ENCODE data around the gene C4BPA. TPM values are rescaled to one million over a fixed set of nuclear protein-coding genes. Genes with fewer than 3 reads are reported as not detected.

The C4BPA gene
- total and polyA plus RNA-seq, 2 of the 4 experiments (the other 2 are of a cell fraction): not detected

- no peaks in the 10 kb centered on the region for H3K4me1 ChIP-seq (ENCODE audit: control insufficient read depth, insufficient read depth, low read length)
- no peak overlapping the region for H3K18ac ChIP-seq (ENCODE audit: low read depth, low read length)
- ChIA-PET POLR2A (ENCODE audit: unreplicated experiment) (no interaction called here), CTCF (no interaction called here)
- no peaks in the 10 kb centered on the region for H3K36me3 ChIP-seq (ENCODE audit: control insufficient read depth, insufficient read depth, low read length)
- TF ChIP-seq CEBPB (IDR thresholded peaks at IDR 0.05; ENCODE audit: low read depth, low read length): no peak
- no peak for TF ChIP-seq NFE2L2 (IDR thresholded peaks at IDR 0.05; ENCODE audit: low read depth, low read length)
- no peak for TF ChIP-seq MAZ (IDR thresholded peaks at IDR 0.05; ENCODE audit: borderline replicate concordance, low read depth, low read length)
- peaks cover 8% of the 10 kb centered on the region for H3K27me3 ChIP-seq (ENCODE audit: control insufficient read depth, insufficient read depth, low read length)
- ATAC-seq (ENCODE audit: low read depth) (peak; percentile 27; the same call in 1 of the 2 replicates), DNase-seq (no peak)
- no peak overlapping the region for H3K27ac ChIP-seq (ENCODE audit: insufficient read depth, low read length)
- H3K9me3 ChIP-seq (ENCODE audit: control insufficient read depth, insufficient read depth, low read length): no peaks in the 10 kb centered on the region
- H2BK15ac ChIP-seq (ENCODE audit: low read depth, low read length): no peak overlapping the region
- H3K4ac ChIP-seq (ENCODE audit: low read depth, low read length): no peak overlapping the region
- no peak overlapping the region for H3K14ac ChIP-seq (replicated peaks; ENCODE audit: low read depth, low read length)
- no TSS peak for BruUV-seq (replicated peaks)
- H4K5ac ChIP-seq (ENCODE audit: low read depth, low read length): no peak overlapping the region
- no peak overlapping the region for H4K8ac ChIP-seq (ENCODE audit: low read depth in 2 of 2, low read length in 2 of 2)
- no peak overlapping the region for H3K23ac ChIP-seq (ENCODE audit: low read depth, low read length)
- H4K20me1 ChIP-seq (ENCODE audit: insufficient read depth, low read length): no peaks in the 10 kb centered on the region
- dilution Hi-C loops (cut with HindIII; ENCODE audit: low sequenced_read_pairs, unreplicated experiment): no loop called here
- H2BK20ac ChIP-seq (ENCODE audit: low read depth, low read length): no peak overlapping the region
- in situ Hi-C loops (cut with MboI; ENCODE audit: low sequenced_read_pairs): no loop called here
- H2AFZ ChIP-seq (replicated peaks; ENCODE audit: low read length, poor library complexity): no peak overlapping the region
- H3K4me3 ChIP-seq (ENCODE audit: insufficient read depth, low read depth, low read length): no peak overlapping the region
- no peaks in the 10 kb centered on the region for H3K79me1 ChIP-seq (ENCODE audit: low read depth in 1 of 2, low read length in 2 of 2)
- H3K9me1 ChIP-seq (ENCODE audit: insufficient read depth, low read length): no peaks in the 10 kb centered on the region
- no CpG with 5 or more reads among the region's 2 CpGs for WGBS, 2 experiments (ENCODE audit: extremely low coverage in 2 of 2, insufficient read length in 1 of 2)
- H3K9ac ChIP-seq (ENCODE audit: low read depth, low read length): no peak overlapping the region
- no peak overlapping the region for H2AK5ac ChIP-seq (ENCODE audit: low read depth, low read length)
- H4K91ac ChIP-seq (ENCODE audit: insufficient read depth, low read depth, low read length): no peak overlapping the region
- no peak overlapping the region for H3K4me2 ChIP-seq (ENCODE audit: low read depth, low read length)
- no peak overlapping the region for H2AK9ac ChIP-seq (replicated peaks; ENCODE audit: low read depth, low read length, poor library complexity)
- no peak overlapping the region for H2BK120ac ChIP-seq (ENCODE audit: low read depth, low read length)
- intact Hi-C loops (cut with micrococcal nuclease): no loop called here
- no peak overlapping the region for H3K56ac ChIP-seq (ENCODE audit: extremely low read depth, insufficient read depth, low read length)
- no peak overlapping the region for H2BK5ac ChIP-seq (ENCODE audit: low read depth, low read length, poor library complexity, severe bottlenecking)
These were observed 15.9 kb upstream of the C4BPA start for GRCh38 chr1:207088161-207088560.

All from IMR-90 (cell line).